HG03139 (cell line): Measurements from ENCODE around the gene ZC3H18.

Experiments
- ATAC-seq: cut with Tn5 transposase; IDR thresholded peaks from one replicate; pipeline ENCODE4 v1.9.1; 2021; ENCODE audit not compliant: unreplicated experiment

The ZC3H18 gene

DNA sequence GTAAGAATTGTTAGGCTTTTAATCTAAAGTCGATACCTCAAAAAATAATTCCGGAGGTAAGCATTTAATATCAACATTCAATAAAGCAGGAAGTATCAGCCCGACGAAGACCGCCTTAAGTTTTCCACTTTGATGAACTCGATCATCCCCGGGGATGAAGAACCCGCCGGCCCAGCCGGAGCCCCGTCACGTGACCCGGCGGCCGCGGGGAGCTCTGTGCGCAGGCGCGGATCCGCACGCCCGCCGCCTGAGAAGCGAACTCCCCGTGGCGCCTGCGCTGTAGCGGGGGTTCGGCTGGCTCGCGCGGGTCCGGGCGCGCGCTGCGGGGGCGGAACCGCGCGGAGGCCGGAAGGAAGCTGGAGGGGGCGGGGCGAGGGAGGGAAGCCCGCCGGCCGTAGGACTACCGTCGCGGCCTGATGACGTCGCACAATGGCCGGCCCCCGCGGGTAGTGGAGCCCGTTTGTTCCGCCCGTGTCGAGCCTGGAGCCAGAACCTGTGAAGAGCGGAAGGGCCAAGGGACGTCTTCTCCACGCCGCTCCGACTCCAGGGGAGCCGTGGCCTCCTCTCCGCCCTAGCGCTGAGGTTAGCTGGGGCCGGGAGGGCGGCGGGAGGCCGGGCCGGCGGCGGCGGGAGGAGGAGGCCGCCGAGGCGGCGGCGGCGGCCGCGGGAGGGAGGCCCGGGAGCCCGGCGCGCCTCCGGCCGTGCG, at the start of gene ZC3H18:
ZC3H18 (plus strand) TSS at position 419 of the 706 bp plus-strand sequence. CDS start 6,721 bp downstream, outside the sequence.
- ATAC-seq = peak; percentile 70

DNA sequence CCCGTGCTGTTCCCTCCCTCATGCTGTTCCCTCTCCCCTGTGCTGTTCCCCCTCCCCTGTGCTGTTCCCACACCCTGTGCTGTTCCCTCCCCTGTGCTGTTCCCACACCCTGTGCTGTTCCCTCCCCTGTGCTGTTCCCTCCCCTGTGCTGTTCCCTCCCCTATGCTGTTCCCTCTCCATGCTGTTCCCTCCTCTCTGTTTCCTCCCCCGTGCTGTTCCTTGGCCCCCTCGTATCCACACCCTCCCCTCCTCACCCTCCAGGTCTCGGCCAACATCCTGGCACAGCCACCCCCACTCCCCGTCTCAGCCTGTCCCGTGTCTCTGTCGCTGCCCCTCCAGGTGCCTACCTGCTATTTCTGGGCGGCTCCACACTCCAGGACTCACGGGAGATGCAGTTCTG, 48.5 kb upstream of the ZC3H18 start:
- ATAC-seq = no peak

DNA sequence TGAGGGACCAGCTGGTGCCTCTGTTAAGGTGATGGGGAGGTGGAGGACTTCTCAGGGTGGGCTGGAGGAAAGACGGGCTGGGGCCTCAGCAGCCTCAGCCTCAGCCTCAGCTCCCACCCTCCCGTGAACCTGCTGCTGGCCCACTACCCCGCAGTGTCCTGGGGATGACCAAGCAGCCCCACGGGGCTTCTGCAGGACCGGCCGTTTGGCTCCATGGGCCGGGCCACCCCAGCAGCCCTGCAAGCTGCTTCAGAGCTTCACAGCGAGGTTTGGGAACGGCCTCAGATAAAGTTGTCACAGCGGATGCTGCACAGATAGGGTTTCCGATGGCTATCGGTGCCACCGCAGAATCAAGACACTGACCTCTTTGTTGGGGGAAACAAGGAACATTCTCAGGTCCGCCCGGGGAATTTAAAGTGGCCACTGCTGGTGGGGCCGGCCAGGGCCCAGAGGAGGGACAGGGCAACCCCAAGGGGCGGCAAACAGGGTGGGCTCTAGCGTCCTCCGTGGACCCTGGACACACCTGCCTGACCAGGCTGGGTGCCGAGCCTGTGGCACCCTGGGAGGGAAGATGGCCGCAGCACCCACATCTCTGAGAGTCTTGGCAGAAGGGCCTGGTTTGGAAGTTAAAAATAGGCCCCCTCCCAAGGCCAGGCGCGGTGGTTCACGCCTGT, 47.8 kb upstream of the ZC3H18 start:
- ATAC-seq = no peak

DNA sequence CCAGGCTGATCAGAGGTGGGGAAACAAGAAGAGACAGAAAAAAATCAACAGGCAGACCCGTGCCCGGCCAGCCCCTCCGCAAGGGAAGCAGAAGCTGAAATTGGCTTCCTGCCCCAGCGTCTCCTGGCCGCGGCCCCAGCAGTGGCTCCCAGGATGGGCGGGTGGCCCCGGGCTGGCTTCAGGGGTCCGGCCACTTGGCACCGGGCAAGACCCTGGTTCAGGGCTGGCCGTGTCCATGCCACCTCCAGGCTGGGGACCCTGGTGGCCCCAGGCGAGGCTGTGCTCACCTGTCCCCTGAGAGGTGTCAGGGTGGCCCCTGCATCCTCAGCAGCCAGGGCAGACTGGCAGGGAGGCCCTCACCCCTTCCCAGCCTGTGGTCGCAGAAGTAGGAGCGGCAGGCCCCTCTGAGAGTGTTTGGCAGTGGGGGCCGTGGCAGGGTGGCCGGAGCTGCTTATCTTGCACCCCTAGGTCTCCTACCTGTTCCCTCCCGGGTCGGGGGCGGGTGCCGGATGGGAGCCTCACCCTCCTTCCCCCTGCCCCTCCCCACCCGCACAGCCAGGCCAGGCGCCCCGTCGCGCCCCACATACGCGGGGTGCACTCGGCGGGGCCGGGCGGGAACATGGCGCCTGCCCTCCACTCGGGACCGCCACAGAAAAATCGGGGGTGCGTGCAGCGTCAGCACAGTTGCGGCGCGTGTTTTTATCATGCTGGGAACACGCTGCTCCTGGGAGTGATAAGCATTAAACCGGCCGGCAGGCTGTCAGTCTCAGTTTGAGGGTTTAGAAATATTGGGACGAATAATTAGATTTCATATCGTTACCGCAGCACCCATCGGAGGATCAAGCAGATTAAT, 46.7 kb upstream of the ZC3H18 start:
- ATAC-seq = no peak

DNA sequence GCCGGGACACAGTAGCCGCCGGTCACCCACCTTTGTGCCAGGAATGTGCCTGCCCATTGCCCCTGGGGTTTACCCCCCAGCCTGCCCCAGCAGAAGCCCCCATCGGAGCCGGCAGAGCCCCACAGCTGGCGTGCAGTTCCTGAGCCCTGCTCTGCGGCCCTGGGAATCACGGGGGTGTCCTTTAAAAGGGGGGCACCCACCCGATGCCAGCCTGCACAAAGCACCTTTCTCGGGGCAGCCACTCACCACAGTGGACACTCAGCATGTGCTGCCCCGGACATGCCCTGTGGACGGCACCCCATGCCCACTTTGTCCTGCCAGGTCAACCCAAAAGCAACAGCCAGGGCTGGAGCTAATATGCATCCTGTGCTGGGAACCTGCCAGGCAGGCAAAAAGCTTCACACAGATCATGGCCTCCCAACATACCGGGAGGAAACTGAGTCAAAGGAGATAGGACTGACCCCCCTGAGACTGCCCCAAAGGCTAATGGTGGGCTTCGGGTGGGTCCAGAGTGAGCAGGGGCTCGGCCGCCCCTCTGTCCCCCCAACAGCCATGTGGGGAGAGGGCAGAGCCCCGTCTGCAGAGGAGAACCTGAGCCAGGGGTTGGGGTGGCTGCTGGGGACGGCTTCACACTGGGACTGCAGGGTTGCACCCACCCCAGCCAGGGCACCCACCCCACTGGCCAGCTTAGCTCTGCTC, 45.8 kb upstream of the ZC3H18 start:
- ATAC-seq = no peak

DNA sequence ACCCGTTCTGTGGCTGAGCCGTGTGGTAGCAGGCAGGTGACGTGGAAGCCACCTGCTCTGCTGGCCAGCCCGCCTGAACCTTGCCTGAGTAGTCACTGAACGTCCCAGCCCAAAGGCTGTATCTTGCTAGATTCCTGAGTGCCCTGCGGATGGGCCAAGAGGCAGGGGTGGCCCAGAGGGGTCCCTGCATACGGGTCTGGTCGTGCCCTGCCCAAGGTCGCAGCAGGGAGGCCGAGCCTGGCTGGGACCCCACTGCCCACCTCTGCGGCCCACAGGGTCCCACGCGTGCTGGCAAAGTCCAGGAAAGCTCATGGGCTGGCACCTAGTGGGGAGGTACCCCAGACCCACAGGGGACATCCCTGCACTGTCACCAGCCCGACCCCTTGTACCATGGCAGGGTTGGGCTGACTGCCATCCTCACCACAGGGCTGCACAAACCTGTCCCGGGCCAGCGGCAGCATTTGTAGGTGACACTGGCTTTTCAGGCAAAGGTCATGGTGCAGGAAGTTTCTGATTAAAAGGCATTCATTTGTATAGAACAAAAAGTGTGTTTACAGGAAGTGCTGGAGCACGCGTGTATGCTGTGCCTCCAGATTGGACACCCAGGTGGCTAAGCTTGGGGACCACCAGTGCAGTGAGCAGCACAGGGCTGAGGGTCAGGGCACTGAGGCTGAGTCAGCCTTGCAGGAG, 45.1 kb upstream of the ZC3H18 start:
- ATAC-seq = no peak

DNA sequence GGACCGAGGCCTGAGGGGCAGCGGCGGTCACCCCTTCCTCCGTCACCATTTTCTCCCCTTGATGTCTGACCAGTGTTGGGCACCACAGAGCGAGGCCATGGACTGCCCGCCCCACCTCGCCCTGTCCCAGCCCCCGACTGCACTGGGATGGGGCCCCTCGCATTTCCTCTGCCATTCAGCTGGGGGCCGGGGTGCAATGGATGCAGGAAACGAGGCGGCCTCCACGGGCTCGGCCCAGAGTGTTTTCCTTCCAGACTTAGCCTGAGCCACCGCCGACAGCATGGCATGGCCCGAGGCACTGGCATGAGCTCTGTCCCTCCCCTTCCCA, 44.6 kb upstream of the ZC3H18 start:
- ATAC-seq = no peak

DNA sequence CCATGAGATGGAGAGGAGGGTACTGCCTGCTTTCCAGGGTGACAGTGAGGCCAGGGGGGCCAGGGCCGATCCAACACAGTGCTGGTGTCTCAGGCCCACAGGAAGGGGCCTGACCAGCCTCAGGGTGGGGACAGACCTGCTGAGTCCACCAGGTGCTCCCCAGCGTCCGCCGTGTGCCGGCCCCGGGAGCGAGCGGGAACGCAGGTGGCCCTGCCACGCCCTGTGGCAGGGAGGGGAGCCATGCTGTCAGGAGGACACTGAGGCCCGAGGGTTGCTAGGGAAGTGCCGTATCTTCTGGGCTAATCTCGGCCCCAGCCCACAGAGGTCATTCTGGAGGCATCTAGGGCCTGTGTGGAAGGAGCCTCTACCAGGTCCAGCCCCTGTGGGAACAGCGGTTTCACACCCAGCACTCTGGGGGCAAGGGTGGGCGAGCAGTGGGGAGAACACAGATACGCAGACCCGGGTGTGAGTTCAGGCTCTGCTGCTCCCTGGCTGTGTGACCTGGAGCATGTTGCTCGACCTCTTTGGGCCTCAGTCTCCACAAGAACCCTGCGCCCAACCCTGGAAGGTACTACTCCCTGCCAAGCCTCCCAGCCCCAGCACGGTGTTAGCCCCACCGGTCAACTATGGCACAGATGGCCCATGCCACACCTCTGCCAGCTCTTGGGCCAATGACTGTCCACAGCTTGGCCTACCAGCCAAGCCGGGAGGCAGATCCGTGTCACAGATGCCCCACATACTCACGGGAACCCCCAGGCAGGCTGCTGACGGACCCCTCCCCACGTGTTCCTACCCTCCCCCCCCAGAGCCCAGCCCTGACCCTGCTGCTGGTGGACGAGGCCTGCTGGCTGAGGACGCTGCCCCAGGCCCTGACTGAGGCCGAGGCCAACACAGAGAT, 43.9 kb upstream of the ZC3H18 start:
- no peak for ATAC-seq

DNA sequence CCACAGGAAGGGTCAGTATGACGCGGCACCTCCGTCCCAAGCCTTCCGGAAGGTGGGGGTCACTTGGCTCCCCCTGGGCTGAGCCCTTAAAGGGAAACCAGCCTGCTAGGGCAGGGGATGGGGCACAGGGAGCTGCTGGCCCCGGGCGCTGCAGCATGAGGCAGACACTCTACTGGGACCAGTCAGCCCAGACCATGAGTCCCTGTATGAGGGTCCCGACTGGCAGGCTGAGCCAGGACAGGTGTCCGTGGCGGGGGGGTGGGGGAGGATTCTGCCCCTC, 43.4 kb upstream of the ZC3H18 start:
- no peak for ATAC-seq

DNA sequence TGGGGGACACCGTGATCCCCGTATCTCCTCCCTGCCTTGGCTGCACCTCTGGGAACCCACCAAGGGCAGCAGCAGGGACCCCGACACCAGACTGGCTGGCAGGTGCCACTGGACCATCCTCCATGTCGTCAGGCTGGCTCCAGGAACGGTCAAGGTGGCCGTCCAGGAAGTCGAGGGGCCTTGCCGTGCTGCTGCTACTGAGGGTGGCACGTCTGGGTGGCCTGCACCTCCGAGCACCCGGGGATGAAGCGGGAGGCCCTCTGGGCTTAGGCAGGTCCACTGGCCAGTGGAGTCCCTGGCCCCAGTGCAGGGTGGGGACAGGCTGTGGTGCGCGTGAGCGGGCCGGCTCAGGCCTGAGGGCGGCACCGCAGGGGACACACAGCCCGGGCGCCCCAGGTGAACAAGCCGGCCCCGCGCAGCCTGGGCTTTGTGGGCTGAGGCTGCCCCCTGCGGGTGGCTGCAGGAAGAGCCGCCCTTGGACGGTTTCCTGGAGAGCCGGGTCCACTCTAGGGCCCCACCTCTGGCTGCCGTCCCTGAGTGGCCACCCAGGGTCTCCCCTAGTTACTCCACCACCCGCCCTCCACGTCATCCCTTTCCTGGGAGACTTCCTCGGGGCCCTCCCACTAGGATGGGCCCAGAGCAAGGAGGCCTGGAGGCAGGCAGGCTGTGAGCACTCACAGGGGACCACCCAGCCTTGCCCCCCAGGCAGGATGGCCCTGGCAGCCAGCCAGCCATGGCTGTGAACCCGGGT, 42.8 kb upstream of the ZC3H18 start:
- no peak for ATAC-seq

DNA sequence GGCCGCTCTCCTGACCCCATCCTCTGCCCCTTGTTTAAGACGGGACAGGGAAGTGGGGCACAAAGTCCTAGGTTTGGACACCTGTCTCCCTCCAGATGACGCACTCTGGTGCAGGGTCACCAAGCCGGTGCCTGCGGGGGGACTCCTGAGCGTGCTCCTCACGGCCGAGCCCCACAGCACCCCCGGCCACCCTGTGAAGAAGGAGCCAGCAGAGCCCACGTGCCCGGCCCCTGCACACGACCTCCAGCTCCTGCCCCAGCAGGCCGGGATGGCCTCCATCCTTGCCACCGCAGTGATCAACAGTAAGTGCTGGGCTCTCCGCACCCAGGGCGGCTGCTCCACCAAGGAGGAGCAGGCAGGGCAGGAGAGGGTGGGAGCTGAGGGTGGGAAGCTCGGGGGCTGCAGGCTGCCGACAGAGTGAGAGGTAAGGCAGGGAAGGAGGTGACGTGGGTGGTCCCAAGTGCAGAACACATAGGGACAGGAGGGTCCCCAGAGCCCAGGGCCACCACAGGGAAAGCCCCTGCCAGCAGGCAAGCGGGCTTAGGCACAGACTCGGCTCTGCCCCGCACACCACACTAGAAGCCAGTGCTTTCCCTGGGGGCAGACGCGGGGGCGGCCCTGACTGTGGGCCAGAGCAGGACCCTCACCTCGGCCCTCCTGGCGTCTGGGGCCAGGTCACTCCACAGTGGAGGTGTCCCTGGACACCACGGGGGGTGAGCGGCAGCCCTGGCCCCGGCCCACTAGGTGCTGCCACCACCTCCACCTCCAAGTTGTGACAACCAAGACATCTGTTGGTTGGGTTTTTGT, 42.1 kb upstream of the ZC3H18 start:
- no peak for ATAC-seq

DNA sequence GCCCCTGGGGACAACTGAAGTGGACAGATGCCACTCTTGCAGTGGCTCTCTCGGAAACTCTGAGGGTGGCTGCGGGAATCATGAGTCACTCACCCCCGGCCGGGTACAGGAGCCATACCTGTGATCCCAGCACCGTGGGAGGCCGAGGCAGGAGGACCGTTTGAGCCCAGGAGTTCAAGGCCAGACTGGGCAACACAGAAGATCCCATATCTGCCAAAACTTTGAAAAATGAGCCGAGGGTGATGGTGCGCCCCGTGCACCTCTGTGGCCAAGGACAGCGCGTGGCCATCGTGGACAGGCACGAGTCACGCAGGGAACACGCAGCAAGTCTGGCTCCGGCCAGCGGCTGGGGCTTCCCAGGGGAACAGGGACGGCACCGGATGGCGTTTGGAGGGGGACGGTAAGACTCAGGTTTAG, 41.3 kb upstream of the ZC3H18 start:
- ATAC-seq = no peak

DNA sequence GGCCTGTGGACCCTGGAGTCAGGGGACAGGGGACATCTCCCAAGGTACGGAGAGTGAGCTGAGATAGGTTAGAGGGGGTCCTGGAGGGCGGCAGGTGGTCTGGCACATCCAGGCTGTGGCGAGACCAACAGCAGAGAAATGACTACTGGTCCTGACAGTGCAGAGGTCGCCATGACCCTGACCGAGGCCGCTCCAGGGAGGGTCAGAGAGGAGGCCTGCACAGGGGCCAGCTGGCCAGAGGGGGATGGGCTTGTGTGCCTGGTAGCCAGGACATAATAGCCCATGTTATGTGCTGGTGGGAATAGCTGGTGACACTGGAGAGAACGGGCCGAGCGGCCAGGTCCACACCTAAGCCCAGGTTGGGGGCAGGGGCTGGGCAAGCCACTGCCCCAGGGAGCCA, 40.6 kb upstream of the ZC3H18 start:
- no peak for ATAC-seq

DNA sequence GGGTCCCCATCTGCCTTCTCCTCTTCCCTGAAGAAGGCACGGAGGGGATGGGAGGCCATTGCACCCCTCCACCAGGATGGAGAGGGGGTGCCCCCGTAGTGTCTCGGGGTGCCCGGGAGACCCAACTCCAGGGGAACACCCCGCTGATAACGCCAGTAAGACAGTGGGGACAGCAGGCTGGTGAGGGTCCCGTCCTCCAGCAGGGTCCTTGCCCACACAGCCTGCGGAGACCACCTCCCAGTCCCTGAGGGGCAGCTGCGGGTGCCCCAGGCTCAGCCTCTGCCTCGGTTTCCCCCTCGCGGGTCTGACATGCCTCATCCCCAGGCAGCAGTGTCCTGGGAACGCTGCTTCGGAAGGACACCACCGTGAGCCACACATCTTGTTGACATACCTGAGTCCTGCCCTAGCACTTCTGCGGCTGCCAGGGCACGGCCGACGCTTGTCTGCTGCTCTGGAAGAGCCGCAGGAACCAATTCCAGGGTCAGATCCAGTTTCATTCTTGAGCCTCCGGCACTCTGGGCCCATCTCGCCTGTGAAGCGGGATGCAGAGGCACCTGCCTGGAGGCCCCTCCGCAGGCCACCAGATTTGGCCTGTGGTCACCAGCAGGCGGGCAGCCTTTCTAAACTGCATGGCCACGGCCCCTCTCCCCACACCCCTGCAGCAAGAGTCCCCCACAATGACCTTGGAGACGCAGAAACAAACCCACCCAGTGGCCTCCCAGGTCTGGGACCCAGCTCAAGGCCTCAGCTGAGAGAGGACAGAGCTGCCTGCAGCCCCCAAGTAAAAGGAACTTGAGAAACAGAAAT, 39.9 kb upstream of the ZC3H18 start:
- no peak for ATAC-seq

DNA sequence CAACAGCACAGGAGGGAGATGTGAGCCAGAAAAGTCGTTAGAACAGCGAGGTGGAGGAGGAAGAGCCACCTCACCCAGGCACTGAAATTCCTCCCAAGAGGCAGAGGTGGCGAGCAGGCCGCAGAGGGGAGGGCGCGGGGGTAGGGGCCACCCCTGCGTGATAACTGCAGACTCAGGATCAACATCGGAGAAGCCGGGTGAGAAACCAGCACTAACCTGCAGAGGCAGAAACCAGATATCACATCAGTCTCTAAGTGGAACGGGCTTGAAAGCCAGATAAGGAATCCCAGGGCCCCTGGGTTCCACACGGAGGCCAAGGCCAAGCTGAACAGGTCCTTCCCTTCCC, 39.4 kb upstream of the ZC3H18 start:
- ATAC-seq = no peak

DNA sequence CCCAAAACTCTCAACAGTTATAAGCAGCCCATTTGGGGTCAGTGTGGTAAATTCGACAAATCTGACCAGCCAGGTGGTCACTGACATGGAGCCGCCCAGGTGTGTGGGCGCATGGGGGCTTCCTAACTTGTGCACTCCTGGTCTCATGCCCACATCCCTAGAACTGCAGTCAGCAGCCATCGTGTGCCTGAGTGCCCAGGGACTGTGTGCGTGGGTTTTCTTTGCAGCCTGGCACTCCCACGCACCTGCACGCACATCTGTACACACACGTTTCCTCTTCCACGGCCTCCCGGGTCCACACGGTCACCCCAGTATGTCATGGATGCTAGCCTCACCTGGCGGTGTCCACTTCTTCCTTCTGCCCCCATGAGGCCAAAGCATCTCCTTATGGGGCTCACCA, 38.9 kb upstream of the ZC3H18 start:
- no peak for ATAC-seq

DNA sequence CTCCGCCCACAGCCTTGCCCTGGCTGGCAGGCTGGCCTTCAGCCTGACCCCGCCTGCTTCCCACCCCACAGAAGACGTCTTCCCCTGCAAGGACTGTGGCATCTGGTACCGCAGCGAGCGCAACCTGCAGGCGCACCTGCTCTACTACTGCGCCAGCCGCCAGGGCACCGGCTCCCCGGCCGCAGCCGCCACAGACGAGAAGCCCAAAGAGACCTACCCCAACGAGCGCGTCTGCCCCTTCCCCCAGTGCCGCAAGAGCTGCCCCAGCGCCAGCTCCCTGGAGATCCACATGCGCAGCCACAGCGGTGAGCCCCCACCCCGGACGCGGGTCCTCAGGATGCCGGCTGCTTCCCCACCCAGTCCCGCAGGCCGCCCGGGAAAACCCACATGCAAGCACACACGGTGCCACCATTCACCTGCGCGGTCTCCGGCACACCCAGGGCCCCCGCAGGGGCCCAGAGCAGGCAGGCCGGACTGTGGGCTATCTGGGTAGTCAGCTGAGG, 38.2 kb upstream of the ZC3H18 start:
- ATAC-seq = no peak
